Activated CD4-positive, alpha-beta T cell treated with anti-CD3 and anti-CD28 coated beads for 24 hours (primary cell): ENCODE data around the gene ULBP3.
"Not testable (repeated sequence)": the region's sequence is repeated elsewhere in the genome, so short reads cannot be mapped to it uniquely, and the experiment has no call there.

ENCODE experiments used
- DNase-seq, 2 donors: peaks; one replicate each; pipeline ENCODE4 v3.0.0-alpha.2; 2020; ENCODE audit warnings: low read depth in 2 of 2

The ULBP3 gene

DNA sequence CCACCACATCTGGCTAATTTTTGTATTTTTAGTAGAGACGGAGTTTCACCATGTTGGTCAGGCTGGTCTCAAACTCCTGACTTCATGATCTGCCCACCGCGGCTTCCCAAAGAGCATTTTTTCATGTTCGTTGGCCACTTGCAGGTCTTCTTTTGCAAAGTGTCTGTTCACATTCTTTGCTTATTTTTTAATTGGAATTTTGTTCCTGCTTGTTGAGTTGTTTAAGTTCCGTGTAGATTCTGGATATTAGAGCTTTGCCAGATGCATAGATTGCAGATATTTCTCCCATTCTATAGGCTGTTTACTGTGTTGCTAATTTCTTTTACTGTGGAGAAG is 51.8 kb downstream of the ULBP3 start:
- not testable (repeated sequence) for DNase-seq

DNA sequence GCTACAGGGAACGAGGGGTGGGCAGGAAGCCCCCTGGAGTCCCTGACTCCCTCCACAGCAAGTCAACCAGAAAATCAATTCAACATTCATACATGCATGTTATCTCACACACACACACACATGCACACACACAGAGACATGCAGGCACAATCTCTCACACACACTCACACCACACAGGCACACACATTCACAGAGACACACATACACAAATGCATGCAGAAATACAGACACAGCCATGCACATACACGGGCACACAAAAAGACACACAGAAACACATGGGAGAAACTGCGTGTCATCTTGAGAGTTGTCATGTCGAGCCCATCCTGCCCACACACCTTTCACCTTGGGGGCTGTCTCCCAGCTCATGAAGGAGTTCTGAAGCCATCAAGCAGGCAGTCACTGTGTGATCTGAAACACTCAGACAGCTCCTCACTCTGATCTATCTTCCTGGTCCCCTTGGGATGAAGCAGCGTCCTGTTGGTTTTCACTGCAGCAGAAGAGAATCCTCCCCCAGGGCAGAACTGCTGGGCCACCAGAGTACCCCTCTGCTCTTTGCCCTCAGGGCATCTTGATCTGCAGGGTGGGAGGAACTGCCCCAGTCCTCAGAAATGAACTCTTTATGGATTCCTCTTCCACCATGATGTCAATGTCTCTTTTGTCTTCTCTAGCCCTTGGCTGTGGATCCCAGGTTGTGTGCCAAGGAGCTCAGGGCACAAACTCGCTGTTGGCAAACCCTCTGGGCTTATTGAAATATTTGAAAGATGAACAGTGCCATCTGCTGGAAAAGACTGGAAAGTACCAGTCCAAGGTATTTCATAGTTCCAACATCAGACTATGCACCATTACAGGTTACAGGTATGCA is 52.4 kb downstream of the ULBP3 start:
- peak in 1 of 2 donors; percentile 55 for DNase-seq

DNA sequence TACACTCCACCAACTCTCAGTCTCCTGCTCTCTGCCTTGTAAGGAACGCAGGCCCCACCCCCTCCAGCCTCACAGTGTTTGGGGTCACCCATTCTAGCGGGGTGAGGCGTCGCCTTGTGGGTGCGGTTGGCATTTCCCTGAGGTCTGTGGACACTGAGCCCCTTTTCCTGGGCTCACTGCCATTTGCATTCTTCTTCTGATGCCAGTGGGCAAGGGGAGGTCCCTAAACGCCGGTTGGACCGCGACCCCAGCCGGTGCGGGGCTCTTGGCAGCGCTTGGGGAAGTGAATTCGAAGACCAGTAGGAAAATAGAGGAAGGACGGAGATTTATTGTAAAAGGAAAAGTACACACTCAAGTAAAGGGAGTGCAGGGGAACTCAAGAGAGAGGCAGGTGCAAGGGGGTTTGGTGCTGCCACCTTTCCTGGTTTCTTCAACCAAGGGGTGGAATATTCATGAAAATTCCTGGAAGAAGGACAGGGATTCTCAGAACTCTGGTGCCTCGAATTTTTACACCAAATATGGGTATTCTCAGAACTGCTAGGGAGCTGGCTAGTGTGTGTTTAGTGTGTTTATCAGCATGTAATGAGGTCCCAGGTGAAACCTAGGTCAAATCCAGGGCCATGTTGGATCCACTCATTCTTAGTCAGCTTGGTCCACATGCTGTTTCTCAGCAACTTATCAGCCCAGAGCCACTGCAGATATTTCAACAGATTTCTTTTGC is 53.5 kb downstream of the ULBP3 start:
- not testable (repeated sequence) for DNase-seq

DNA sequence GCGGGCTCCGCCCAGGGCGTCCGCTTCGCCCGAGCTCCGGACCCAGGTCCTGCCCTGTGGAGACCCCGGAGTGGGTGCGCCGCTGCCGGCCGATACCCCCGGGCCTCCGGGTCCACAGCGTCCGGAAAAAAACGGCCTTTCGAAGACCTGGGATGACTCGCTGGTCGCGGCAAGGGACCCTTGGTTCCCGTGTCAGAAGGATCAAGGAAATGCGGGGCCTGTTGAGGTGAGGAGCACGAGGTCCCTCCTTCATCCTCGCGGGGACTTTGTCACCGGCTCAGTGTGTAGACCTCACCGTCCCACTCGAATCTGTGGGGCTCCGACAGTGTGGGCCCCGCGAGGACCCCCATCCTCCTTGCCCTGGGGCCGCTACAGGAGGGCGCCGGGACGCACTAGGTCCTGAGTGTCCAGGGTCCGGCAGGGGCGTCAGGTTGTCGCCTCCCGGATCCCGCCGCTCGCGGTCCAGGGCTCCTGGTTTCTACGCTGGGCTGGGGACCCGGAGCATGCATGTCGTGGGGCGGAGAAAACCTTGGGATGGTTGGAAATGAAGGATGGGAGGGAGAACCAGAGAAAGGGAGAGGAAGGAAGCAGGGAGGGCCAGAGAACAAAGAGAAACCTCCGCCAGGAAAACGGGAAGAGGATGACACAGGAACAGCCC is 54.2 kb downstream of the ULBP3 start:
- not testable (repeated sequence) for DNase-seq

DNA sequence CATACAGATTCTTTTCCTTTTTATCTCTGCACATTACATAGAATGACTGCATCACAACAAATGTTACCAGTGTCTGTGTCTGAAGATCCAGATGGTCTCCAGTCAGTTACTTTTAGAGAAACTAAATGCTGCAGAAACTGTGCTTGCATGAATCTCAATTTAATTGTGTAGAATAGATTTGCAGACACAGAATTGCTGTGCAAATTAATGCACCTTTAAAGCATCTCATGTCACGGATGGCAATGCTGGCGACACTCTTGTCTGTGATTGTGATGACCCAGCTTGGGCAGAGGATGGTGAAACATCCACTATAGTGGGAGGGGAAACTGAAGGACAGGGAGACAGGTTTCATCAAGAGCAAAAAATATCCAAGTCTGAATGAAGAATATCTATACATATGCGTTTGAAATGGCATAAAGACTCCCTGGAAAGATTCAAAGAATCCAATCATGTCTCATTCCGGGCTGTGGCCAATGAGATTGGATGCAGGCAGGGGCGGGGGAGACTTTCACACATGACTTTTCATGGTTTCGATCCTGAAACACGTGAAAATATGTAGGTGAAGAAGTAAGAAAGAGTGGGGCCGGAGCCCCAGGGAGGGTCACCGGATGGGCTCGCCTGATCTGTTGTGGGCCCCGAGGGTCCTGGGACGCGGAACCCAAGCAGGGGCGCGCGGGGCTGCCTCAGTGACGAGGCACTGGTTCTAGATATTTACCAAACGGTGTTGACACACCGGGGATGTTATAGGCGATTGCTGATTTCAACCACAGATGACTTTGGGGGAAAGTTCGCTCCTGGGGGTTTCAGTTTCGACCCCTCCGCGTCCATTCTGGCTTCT is 54.9 kb downstream of the ULBP3 start:
- not testable (repeated sequence) for DNase-seq

DNA sequence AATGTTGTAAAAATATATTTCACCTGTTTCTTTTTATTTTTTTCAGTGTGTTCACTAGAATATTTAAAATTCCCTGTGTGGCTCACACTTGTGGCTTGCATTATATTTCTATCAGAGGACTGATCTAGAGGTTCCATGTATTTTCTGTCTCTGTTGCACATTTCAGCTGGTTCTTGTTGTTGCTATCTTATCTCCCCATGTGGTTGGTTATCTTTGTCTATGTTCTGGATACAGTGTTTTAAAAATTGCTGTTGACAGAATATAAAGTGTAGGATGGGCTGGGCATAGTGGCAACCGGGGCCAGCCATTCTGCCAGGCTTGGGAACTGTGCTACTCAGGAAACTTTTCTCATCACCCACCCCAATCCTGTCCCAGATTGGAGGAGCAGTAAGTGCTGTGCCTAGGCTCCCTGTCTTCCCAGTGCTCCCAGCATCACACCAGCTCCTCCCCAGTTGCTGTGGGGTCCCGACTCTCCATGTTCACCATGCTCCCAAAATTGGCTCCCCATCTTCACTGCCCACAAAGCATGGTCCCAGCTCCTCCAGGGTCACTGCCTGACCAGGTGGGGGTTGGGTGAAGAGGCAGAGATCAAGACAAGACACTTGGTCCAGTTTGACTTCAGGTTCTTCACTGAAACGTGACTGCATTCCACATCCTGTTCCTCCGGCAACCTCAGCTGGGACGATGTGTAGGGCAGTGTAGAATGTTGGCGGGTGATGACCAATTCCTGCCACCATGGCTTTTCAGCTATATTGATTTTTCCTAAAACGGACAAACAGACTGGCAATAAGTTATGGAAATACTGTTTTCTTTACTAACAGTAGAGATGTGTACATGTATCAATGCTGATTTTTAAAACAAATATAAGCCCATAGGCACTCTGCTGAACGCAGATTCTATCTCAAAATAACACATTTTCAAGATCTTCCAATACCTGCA is 55.8 kb downstream of the ULBP3 start:
- not testable (repeated sequence) for DNase-seq
